Measurements from ENCODE around the gene PTPN13. TPM values are rescaled to one million over a fixed set of nuclear protein-coding genes. Genes with fewer than 3 reads are reported as not detected.

Gene PTPN13
- total RNA-seq, 2 experiments from 2014 or later: 3.9 to 4.1 TPM

GRCh38 chr4:86661418-86661817 lies 67.3 kb downstream of the PTPN13 start:
- Mint-ChIP-seq H3K9me3 (no peaks in the 10 kb centered on the region), H3K4me3 (no peak overlapping the region), H3K27ac (no peak overlapping the region), H3K4me1 (ENCODE audit: low read depth) (no peaks in the 10 kb centered on the region), H3K36me3 (ENCODE audit: low read depth) (no peaks in the 10 kb centered on the region), H3K27me3 (peaks cover 5% of the 10 kb centered on the region)
- H3K27me3 ChIP-seq (ENCODE audit: control insufficient read depth in 1 of 2, insufficient read depth in 2 of 2, low read length in 2 of 2): no peaks in the 10 kb centered on the region
- ChIA-PET CTCF (no interaction called here), POLR2A (no interaction called here)
- no peaks in the 10 kb centered on the region for H3K36me3 ChIP-seq (ENCODE audit: insufficient read depth, low read length)
- TF ChIP-seq CTCF (IDR thresholded peaks at IDR 0.05): no peak
- H3K27ac ChIP-seq (ENCODE audit: low read depth in 1 of 2, low read length in 2 of 2): no peak overlapping the region
- H3K4me1 ChIP-seq (ENCODE audit: insufficient read depth, low read length): no peaks in the 10 kb centered on the region
- DNase-seq: no peak
- H3K9me3 ChIP-seq (ENCODE audit: control insufficient read depth in 1 of 2, insufficient read depth in 1 of 2, low read length in 2 of 2): no peaks in the 10 kb centered on the region
- intact Hi-C loops (cut with DNase I, micrococcal nuclease): no loop called here
- ATAC-seq (ENCODE audit: poor library complexity): no peak
- H3K4me3 ChIP-seq (ENCODE audit: low read length): no peak overlapping the region

GRCh38 chr4:86664959-86665358 lies 70.8 kb downstream of the PTPN13 start:
- H3K4me3 ChIP-seq (ENCODE audit: low read length): no peak overlapping the region
- H3K36me3 ChIP-seq (ENCODE audit: insufficient read depth, low read length): no peaks in the 10 kb centered on the region
- intact Hi-C loops (cut with DNase I, micrococcal nuclease): no loop called here
- H3K27ac ChIP-seq (ENCODE audit: low read depth in 1 of 2, low read length in 2 of 2): no peak overlapping the region
- ATAC-seq (ENCODE audit: poor library complexity): no peak
- Mint-ChIP-seq H3K4me1 (ENCODE audit: low read depth) (no peaks in the 10 kb centered on the region), H3K9me3 (no peaks in the 10 kb centered on the region), H3K36me3 (ENCODE audit: low read depth) (no peaks in the 10 kb centered on the region), H3K27ac (no peak overlapping the region), H3K4me3 (no peak overlapping the region), H3K27me3 (no peaks in the 10 kb centered on the region)
- no peaks in the 10 kb centered on the region for H3K9me3 ChIP-seq (ENCODE audit: control insufficient read depth in 1 of 2, insufficient read depth in 1 of 2, low read length in 2 of 2)
- CTCF ChIA-PET: no interaction called here
- H3K27me3 ChIP-seq (ENCODE audit: control insufficient read depth in 1 of 2, insufficient read depth in 2 of 2, low read length in 2 of 2): no peaks in the 10 kb centered on the region
- no peaks in the 10 kb centered on the region for H3K4me1 ChIP-seq (ENCODE audit: insufficient read depth, low read length)
- POLR2A ChIA-PET: no interaction called here
- no peak for TF ChIP-seq CTCF (IDR thresholded peaks at IDR 0.05)
- no peak for DNase-seq

GRCh38 chr4:86670298-86670697 lies 76.2 kb downstream of the PTPN13 start:
- H3K4me1 ChIP-seq (ENCODE audit: insufficient read depth, low read length): no peaks in the 10 kb centered on the region
- TF ChIP-seq CTCF (IDR thresholded peaks at IDR 0.05): no peak
- H3K9me3 Mint-ChIP-seq: no peaks in the 10 kb centered on the region
- H3K27ac ChIP-seq (ENCODE audit: low read depth in 1 of 2, low read length in 2 of 2): no peak overlapping the region
- intact Hi-C loops (cut with DNase I, micrococcal nuclease): no loop called here
- H3K27me3 ChIP-seq (ENCODE audit: control insufficient read depth in 1 of 2, insufficient read depth in 2 of 2, low read length in 2 of 2): no peaks in the 10 kb centered on the region
- ATAC-seq (ENCODE audit: poor library complexity) (no peak), DNase-seq (no peak)
- H3K4me3 ChIP-seq (ENCODE audit: low read length): no peak overlapping the region
- H3K27me3 Mint-ChIP-seq: no peaks in the 10 kb centered on the region
- H3K4me1 Mint-ChIP-seq (ENCODE audit: low read depth): no peaks in the 10 kb centered on the region
- peaks cover 0 to 3% of the 10 kb centered on the region in 2 experiments for H3K9me3 ChIP-seq (ENCODE audit: control insufficient read depth in 1 of 2, insufficient read depth in 1 of 2, low read length in 2 of 2)
- H3K27ac Mint-ChIP-seq: no peak overlapping the region
- ChIA-PET POLR2A (no interaction called here), CTCF (no interaction called here)
- no peaks in the 10 kb centered on the region for H3K36me3 ChIP-seq (ENCODE audit: insufficient read depth, low read length)
- no peaks in the 10 kb centered on the region for H3K36me3 Mint-ChIP-seq (ENCODE audit: low read depth)
- H3K4me3 Mint-ChIP-seq: no peak overlapping the region

Data from CD4-positive, alpha-beta T cell (primary cell).